HG02870 (cell line): Measurements from ENCODE around the gene SLC47A2.

Experiments
- ATAC-seq: cut with Tn5 transposase; IDR thresholded peaks from one replicate; pipeline ENCODE4 v1.9.1; 2021; ENCODE audit warnings: mild to moderate bottlenecking, moderate library complexity; ENCODE audit not compliant: unreplicated experiment

Gene SLC47A2

DNA sequence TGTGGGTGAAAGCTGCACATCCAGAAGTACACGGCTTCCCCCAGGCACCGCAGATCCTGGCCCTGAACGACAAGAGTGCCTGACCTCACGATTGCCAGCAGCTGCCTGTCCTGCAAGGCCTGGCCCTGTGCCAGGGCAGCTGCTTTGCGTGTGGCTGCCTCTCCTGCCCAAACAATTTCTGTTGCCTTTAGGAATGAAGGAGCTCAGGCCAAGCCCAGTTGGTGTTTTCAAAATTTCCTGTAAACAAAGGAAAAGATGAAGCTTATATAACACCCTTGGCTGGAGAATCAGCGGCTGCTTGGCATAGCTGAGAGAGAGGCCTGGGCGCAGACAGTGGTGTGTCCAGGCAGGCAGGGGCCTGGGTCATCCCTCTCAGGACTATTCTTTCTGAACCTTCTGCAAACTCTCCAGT lies 11.7 kb upstream of the SLC47A2 start:
- no peak for ATAC-seq

GRCh38 chr17:19727501-19728078 lies 11.2 kb upstream of the SLC47A2 start:
- ATAC-seq, result no peak

- no peak for ATAC-seq
These were observed 10.4 kb upstream of the SLC47A2 start for GRCh38 chr17:19726631-19727376.

GRCh38 chr17:19725486-19725885 lies 9.1 kb upstream of the SLC47A2 start:
- ATAC-seq, result no peak

DNA sequence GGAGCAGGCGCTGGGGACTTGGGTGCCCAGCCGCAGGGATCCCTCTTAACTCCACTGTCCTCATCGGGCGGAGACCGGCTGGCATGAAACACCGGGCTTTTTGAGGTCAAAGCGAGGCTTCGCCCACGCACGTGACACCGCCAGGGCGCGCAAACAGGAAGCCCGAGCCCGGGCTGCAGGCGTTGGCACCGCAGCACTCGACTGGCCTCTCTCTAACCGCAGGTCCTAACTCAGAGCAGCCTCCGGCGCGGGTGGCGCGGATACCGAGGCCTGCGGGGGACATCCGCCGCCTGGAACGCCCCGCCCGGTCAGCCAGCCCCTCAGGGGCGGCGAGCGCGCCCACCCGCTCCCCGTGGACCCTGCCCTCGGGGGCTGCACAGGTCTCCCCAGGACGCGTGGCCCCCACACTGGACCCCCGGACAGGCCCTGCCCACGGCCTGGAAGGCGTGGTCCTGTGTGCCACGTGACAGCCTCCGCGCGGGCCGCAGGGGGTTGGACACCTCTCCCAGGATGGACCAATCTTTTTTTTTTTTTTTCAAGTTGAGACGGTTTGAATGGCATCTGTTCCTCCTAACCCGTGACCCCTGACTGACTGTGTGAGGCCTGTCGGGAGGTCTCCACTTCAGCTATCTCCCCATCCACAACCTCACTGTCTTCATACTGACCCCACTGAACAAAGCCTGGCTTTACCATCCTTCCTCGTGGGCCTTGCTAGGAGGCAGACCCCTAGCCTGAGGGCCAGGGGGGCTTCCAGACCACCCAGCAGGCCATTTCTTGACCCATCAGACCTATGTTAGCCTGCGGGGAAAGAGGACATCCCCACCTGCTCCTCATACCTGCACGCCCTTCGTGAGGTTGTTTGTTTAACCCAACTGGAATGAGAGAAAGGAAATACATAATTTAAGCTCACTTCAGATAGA lies 8.4 kb upstream of the SLC47A2 start:
- ATAC-seq, result no peak

DNA sequence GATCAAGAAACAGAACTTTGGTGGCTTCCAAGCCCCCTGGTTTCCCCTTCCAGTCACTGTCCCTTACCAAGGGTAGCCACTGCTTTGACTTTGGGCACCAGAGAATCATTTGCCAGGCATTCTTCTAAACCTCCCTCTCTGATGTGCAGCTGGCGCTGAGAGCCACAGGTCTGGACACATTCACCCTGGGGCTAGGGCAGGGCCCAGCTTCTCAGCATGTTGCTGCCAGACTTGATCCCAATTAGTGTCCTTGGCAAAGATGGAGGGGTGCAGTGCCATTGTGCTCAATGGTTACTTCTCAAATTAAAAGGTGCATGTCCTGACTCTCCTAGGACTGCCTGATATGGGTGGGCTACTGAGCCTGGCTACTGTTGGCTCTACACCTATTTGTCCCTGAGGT lies 7.6 kb upstream of the SLC47A2 start:
- no peak for ATAC-seq

DNA sequence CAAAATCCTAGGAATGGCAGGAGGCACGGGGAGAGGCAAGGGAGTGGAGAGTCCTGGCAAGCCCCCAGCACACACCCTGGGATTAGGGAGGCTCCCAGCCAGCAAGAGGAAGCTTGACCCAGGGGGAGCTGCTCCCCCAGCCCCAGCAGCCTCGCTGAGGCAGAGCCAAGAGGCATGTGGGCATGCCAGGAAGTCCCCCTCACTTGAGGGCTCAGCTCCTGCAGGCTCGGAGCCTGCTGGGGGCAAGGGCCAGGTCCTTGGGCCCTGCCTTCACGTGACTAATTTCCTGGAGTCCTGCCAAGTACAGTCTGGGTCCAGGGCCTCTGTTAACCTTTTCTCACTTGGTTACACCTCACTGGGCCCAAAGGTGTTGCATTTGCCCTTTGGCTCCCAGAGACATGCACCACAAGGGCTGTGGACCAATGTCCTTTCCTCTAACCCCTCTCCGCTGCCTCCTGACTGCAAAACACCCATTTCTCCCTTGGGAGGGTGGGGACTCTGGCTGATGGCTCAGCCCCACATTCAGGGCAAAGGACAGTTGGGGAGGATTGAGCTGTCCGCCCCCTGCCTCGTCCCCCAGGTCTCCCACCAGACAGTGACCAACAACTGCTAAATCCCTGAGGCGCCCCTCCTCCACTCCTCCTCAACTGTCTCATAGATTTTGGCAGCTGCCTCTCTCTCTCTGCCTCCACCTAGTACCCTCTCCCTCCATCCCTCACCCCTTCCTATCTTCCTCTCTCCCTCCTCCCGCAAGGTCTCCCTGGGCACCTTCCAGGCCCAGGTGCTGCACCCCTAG lies 4.4 kb upstream of the SLC47A2 start:
- ATAC-seq, result no peak

GRCh38 chr17:19720210-19720475 lies 3.8 kb upstream of the SLC47A2 start:
- no peak for ATAC-seq

DNA sequence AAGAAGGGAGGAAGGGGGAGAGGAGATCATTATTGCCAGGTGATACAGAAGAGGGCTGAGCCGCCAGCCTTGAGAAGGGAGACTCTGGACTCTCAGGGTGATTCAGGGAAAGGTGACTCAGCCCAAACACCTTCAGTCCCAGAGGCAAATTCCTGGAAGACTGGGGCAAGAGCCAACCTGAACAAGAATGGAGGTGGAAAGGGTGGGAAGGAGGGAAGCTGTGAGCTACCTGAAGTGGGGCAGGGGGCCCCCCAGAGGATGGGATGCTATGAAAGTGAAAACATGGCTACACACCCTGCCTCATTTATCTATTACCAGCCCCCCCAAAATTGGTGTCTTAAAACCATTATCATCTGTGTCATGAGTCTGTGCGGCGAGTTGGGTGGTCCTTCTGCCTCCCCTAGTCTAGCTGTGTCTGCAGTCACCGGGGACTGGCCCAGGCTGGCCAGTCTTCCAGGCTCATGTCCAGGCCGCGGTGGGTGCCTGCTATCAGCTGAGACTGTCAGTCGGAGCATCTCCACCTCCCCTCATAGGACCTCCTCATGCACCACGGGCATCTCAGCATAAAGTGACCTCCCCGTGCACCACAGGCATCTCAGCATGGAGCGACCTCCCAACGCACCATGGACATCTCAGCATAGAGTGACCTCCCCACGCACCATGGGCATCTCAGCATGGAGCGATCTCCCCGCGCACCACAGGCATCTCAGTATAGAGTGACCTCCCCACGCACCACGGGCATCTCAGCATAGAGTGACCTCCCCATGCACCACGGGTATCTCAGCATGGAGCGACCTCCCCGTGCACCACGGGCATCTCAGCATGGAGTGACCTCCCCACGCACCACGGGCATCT lies 3.2 kb upstream of the SLC47A2 start:
- no peak for ATAC-seq

DNA sequence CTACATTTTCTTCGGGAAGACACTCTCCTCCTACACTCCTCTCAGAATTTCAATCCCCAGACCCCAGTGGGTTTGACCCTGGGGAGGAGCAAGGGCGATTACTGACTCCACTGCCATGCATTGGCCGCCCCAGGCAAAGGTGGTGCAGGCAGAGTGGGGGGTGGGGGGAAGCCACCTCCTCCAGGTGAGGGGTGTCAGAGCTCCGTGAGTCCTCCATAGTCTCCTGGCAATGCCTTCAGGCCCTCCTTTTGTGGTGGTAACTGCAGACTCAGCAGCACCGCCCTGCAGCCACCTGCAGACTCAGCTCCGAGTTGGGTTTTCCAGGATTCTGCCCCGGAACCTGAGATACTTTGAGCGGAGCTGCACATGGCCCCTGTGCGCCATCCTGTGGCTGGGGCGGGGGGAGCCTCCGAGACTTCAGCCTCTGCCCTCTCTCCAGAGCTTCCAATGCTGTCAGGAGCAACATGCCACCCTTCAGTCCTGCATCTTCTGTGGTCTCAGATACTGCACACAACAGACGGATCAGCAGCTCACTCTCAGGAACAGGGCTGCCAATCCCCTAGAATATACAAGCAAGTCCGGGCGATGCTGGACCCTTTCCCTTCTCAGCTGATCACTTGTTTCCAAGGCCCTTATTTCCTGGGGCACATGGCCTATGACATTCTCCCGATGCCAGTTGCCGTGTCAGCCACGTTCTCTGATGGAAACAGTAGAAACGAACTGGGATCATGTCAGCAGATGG lies 2.4 kb upstream of the SLC47A2 start:
- ATAC-seq, result no peak

GRCh38 chr17:19718041-19718612 lies 1.7 kb upstream of the SLC47A2 start:
- no peak for ATAC-seq

- ATAC-seq, result no peak
These were observed 1.1 kb upstream of the SLC47A2 start for GRCh38 chr17:19717411-19717908.

DNA sequence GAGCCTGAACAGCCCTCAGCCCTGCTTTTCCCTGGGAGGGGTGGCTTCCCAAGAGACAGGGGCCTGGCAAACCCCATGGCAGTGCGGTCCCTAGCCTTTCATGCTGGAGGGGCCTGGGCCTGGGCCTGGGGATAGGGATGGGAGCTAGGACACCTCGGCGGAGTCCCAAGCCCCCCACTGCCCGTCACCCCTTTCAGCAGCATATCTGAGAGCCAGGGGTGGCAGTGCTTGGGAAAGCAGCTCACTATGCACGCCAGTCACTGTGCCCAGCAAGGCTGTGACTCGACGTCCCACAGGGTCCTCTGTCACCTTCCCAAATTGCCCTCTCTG lies 612 bp upstream of the SLC47A2 start:
- no peak for ATAC-seq

GRCh38 chr17:19714542-19715411 lies 1.6 kb downstream of the SLC47A2 start:
- no peak for ATAC-seq

DNA sequence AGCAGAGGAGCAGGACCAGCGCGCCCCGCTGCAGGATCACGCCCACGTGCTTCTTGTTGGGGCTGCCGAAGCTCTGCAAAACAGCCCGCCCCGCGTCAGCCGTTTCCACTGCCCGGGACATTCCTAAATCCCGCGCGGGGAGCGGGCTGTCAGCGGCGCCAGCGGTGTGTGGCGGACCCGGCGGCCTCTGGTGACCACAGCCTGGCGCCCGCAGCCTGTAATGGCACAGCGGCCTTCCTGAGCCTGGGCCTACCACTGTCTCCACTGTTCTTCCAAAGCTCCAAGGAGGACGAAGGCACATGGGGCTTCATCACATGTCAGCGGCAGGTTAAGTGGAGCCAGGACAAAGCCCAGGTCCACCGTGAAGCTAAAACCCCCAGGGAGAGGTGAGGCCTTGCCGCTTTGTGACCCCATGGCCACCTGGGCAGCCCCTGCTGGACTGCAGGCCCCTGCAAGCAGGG lies 2.5 kb downstream of the SLC47A2 start:
- no peak for ATAC-seq

GRCh38 chr17:19713462-19713861 lies 2.9 kb downstream of the SLC47A2 start:
- no peak for ATAC-seq

DNA sequence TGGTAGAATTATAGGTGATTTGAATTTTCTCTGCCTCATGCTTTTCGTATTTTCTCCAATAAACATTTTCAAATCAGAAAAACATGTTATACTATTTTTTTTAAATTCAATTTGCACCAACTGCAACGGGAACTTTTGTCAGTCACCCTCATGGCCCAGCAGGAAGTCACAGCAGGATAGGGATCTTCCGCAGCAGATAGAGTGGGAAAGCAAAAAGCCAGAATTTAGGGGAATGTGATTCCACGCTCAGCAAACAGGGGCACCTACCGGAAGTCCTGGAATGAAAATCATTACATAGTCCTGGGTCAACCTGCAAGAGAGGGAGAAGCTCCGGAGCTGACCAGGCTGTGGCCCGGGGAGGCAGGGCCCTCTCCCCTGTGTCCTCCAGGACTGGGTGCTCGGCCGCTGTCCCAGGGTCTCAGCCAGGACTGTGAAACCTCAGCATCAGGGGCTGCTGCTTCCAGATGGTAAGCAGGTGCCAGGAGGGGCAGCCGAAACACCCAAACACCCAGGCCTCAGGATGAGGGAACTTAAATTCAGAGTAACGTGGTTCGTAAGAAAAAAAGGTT lies 3.9 kb downstream of the SLC47A2 start:
- no peak for ATAC-seq

DNA sequence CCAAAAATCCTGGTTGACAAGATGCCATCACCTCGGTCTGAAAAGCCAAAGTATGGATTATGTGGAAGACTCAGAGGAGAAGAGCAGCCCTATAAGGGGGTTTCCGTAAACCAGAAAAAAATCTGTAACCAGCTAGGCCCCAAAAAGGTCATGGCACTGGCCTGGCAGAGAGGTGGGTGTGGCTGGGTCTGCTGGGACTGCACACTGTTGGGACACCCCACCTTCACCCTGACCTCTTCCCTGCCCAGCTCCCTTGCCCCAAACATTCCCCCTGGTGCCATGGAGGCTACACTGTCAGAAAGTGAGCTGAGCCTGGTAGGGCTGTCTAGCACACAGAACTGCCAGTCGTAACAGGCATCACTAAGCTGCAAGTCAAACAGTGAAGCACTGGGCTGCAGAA lies 6.5 kb downstream of the SLC47A2 start:
- ATAC-seq, result no peak
